Dedifferentiated amniotic fluid mesenchymal stem cell (primary cell): ENCODE data around the gene PRKAR1B.

ENCODE experiments used
- DNase-seq: peaks from one replicate; pipeline ENCODE4 v3.0.0-alpha.2; 2016; ENCODE audit errors: extremely low spot score

PRKAR1B gene

GRCh38 chr7:603152-603951, 123.7 kb downstream of the PRKAR1B start:
- no peak for DNase-seq

DNA sequence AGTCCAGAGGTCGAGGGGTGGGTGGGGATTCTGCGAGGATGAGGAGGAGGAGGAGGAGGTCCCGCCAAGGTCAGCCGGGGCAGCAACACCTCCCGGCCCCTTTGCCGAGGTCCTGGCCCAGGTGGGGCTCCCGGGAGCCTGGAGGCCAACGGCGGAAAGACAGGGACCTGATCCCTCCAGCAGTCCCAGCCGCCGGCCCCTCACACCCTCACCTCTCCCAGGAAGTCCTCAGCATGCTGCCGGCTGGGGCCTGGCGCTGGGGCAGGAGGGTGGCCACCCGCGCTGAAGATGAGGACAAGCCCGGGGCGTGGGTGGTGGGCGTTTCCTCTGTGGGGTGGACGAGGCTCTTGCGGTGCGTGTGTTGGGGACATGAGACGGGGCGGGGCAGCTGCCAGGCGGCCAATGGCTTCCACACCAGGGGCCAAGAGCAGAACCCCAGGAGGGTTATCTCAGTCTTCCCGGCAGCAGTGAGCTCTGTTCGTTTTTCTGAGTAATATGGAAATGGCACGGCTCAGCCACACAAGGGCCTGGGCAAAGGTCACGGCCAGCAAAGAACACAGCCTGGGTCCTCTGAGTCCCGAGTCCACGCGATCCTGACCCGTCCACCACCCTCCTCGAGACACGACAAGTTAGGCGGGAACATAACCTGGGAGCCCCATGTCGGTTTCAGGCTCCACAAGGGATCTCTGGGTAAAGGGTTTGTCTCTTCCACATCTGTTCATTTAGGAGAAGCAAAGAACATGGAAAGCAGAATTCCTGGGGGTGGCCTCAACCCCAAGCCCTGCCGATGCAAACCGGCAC, 124.5 kb downstream of the PRKAR1B start:
- DNase-seq = no peak

DNA sequence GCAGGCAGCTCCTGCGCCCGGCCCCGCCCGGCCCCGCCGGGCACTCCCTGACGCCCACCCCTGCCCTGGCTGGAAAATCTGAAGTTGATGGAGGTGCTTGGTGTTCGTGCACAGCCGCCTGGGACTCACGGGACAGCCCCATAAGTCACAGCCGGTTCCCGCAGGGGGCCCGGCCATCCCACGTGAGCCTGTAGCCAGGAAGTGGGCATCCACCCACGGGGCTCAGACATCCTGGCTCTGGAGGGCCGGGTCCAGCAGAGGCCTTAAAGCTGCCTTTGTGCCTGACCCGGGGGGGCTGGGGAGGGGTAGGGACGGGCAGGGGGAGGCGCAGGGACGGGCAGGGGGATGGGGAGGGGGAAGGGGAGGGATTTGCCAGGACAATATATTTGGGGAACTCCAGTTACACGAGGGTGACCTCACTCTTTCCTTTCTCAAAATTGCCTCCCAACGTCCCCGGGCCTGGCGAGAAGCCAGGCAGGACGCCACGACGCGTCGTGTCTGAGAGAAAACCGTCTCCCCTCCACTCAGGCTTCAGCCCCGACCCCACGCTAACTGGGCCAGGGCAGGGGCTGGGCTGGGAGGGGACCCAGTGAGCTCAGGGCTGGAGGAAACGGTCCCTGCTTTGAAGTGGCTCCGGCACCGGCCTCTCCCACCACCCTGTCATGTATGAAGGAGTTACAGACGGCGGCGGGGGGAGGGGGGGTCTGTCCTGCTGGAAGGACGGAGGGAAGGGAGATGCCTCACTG, 125.3 kb downstream of the PRKAR1B start:
- DNase-seq = no peak

GRCh38 chr7:601036-601594, 126.0 kb downstream of the PRKAR1B start:
- DNase-seq = no peak

- no peak for DNase-seq
These were observed 126.7 kb downstream of the PRKAR1B start for GRCh38 chr7:600149-601035.

DNA sequence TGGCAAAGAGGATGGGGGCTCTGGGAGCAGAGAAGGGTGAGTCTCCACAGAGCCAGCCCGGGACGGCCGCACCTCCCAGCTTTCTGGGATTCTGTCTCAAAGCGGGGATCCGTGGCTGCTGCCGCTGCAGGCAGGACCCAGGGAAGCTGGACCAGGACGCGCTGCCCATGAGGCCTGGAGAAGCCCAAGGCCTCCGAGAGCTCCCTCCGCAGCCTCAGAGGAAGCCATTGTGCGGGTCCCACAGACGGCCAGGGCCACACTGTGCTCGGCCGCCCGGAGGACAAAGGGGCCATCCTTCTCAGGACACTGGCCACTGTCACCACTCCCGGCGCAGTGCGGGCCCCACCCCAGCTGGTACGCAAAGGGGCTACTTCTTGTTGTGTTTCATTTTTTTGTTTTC, 128.2 kb downstream of the PRKAR1B start:
- no peak for DNase-seq

DNA sequence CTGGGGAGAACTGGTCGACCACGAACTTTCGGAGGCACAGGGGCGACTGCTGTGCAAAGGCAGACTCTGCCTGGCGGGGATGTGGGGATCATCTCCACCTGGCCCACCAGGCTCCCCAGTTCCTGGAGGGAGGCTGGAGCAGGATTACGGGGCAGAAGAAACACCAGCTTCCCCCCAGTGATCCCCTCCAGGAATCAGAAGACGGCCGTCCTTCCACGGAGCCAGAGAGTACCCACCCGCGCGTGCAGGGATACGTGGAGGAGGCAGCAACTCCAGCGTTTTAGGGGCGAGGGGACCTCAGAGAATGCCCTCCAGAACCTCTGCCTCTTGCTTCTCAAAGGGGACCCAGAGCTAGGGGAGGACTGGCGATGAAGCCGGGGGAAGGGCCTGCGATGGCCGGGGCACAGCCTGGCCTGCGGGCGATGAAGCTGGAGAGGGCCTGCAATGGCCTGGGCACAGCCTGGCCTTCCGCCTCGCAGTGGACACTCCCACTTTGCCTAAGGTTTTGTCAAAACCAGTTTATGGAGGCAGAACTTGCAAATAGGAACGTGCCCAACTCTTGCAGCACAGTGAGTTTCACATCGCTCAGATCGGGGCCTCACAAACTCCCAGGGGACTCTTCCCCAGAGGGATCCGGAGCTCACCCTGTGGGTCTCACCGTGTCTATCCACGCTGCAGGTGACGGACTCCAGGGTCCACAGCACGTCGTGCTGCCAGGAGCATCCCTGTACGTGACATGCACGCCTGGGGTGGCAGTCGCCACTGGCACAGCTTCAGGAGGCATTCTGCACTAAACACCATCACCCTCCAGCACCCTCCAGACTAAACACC, 129.5 kb downstream of the PRKAR1B start:
- no peak for DNase-seq

GRCh38 chr7:596819-597182, 130.3 kb downstream of the PRKAR1B start:
- no peak for DNase-seq

- DNase-seq = no peak
These were observed 130.8 kb downstream of the PRKAR1B start for GRCh38 chr7:596071-596818.

DNA sequence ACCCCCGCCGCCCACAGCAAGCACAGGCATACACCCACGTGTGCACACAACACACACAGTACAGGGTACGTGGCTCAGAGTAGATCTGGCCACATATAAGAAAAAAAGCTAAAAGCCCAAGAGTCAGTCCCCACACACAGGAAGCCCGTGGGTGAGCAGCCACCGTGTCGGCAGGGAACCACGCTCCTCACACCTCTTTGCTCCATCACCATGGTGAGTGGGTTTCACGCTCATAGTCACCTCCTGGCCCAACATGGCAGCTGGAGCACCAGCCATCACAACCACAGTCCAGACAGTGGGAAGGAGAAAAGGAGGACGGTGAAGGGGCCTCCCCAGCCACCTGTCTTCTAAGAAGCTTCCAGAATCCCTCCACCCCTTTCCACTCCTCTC, 131.5 kb downstream of the PRKAR1B start:
- no peak for DNase-seq

GRCh38 chr7:594920-595620, 132.0 kb downstream of the PRKAR1B start:
- no peak for DNase-seq

- DNase-seq = no peak
These were observed 132.7 kb downstream of the PRKAR1B start for GRCh38 chr7:594212-594913.

DNA sequence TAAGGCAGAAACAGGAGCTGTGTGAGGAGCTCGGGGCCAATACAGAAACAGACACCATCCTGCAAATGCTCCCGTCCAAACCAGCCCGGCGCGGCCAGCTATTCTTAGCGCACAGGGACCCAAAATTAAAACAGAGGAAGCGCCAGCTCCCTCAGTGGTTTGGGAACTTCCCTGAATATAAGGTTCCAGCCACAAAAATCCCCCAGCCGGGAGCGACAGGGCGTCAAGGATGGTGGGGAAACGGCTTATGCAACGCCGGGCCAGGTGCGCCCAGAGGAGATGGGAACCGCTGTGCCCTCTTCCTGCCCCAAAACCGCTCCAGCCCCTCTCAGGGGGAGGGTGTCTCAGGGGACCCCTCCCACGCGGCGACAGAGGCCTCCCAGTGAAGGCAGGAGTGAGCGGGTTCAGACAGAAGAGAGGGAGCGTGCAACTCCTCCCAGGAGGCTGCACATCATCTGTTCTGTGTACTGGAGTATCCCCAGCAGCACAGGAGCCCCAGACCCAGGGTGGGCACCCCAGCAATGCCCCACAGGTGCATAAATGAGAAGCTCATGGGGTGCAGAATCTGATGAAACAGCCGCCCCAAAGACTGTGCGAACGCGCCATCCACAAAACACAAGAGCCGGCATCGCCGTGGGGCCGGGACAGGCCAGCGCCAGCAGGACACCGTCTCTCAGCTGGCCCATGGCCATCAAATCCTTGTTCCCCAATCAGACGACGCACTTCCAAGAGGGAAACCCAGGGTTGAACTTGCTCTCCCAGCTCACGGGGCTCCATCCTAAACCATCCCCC, 133.6 kb downstream of the PRKAR1B start:
- DNase-seq = no peak

DNA sequence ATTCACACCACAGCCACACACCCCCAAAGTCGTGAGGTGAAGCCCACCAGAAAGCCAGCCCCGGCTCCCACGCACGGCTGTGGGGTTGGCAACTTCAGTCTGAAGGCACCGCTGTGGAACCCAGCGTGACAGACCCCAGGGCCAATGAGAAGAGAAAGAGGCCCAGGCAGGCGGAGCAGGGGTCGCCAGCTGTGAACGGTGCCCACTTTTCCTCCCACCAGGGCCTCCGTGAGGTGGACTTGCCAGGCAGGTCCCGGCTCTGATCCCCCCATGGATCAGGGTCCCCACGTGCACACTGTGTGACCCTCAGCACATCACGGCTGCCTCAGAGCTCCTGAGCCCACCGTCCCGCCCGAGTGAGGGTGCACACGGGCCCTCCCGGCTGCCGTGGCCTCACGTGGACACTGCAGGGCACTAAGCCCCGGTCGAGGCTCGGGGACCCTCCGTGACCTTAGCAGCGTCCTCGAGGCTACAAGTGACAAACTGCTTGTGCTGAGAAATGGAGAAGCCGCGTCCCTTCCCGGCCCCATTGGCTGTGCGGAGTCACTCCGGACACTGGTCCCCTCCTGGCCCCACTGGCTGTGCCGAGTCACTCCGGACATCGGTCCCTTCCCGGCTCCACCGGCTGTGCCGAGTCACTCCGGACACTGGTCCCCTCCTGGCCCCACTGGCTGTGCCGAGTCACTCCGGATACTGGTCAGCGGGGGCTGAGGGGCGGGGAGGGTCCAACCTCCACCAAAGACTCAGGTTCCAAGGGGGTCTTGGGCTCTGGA, 135.0 kb downstream of the PRKAR1B start:
- DNase-seq = no peak

GRCh38 chr7:590731-591551, 136.1 kb downstream of the PRKAR1B start:
- no peak for DNase-seq
